Bronchus fibroblast of lung (primary cell): Measurements from ENCODE around the gene HPX. TPM values are rescaled to one million over a fixed set of nuclear protein-coding genes. Genes with fewer than 3 reads are reported as not detected.

Experiments used
- total RNA-seq: library from RNA; depleted of rRNA; stranded (reverse); fragments of >200 nt; gene quantifications from 2 replicates; pipeline ENCODE4 v1.2.3, GENCODE V29; 2015

Gene HPX
- 0.45 and 0.50 TPM in 2 replicates for total RNA-seq

GRCh38 chr11:6440906-6441358 is at the start of gene HPX:
HPX (minus strand) TSS chr11:6440987; CDS start chr11:6440963, 24 bp downstream.

GRCh38 chr11:6481012-6481923 is 40.5 kb upstream of the HPX start, which contains the start of the genes ARFIP2 and TIMM10B:
ARFIP2 (minus strand) TSS chr11:6481331; CDS start chr11:6480421, 910 bp downstream.
TIMM10B (plus strand) TSS chr11:6481501; CDS start chr11:6481517, 16 bp downstream.

GRCh38 chr11:6473451-6474412 is 32.9 kb upstream of the HPX start, which contains the start of gene TRIM3:
TRIM3 (minus strand) TSS chr11:6473941; CDS start chr11:6465695, 8,246 bp downstream.

GRCh38 chr11:6419009-6419631 is 21.7 kb downstream of the HPX start, which contains the start of gene APBB1:
APBB1 (minus strand) TSS chr11:6419094; CDS start chr11:6411347, 7,747 bp downstream.

GRCh38 chr11:6389905-6390717 is 50.7 kb downstream of the HPX start, which contains the start of gene SMPD1:
SMPD1 (plus strand) TSS chr11:6390474; CDS start chr11:6390599, 125 bp downstream.

Other genes with a start within 250 kb of the HPX start
- not detected in 2 replicates for gene OR52W1, start 241.8 kb downstream of the HPX start, total RNA-seq
- not detected in 2 replicates for gene C11orf42, start 235.4 kb downstream of the HPX start, total RNA-seq
- 9.4 and 10.7 TPM in 2 replicates for gene FHIP1B, start 206.4 kb downstream of the HPX start, total RNA-seq
- not detected in 2 replicates for gene CNGA4, start 201.9 kb downstream of the HPX start, total RNA-seq
- gene CCKBR, start 181.1 kb downstream of the HPX start, total RNA-seq: not detected in 2 replicates
- 338 and 354 TPM in 2 replicates for gene CAVIN3, start 120.5 kb downstream of the HPX start, total RNA-seq
- gene SMPD1, start 50.5 kb downstream of the HPX start, total RNA-seq: 47.6 and 53.0 TPM in 2 replicates
- 41.0 and 42.2 TPM in 2 replicates for gene APBB1, start 21.9 kb downstream of the HPX start, total RNA-seq
- gene TRIM3, start 33.0 kb upstream of the HPX start, total RNA-seq: 17.1 and 18.0 TPM in 2 replicates
- gene ARFIP2, start 40.3 kb upstream of the HPX start, total RNA-seq: 52.3 and 56.9 TPM in 2 replicates
- 36.1 and 54.7 TPM in 2 replicates for gene TIMM10B, start 40.5 kb upstream of the HPX start, total RNA-seq
- gene DNHD1, start 56.3 kb upstream of the HPX start, total RNA-seq: 2.0 and 2.1 TPM in 2 replicates
- gene RRP8, start 162.6 kb upstream of the HPX start, total RNA-seq: 11.7 and 14.5 TPM in 2 replicates
- 177 and 201 TPM in 2 replicates for gene ILK, start 162.8 kb upstream of the HPX start, total RNA-seq
- gene TAF10, start 171.2 kb upstream of the HPX start, total RNA-seq: 100 and 104 TPM in 2 replicates
- 23.6 and 27.2 TPM in 2 replicates for gene TPP1, start 178.4 kb upstream of the HPX start, total RNA-seq
- gene DCHS1, start 214.8 kb upstream of the HPX start, total RNA-seq: 4.2 and 4.3 TPM in 2 replicates
- gene MRPL17, start 242.4 kb upstream of the HPX start, total RNA-seq: 87.6 and 94.3 TPM in 2 replicates